Skeletal muscle cell (primary cell): ENCODE measurements around the gene NPPB.
"Not testable (repeated sequence)": the region's sequence is repeated elsewhere in the genome, so short reads cannot be mapped to it uniquely, and the experiment has no call there.

ENCODE experiments used
- DNase-seq: peaks from one replicate; pipeline ENCODE4 v3.0.0-alpha.2; 2010; ENCODE audit warnings: low read depth
- H3K4me3 ChIP-seq: 2 replicates; pipeline ENCODE4 v1.5.1; 2011; ENCODE audit warnings: low read depth, mild to moderate bottlenecking, control low read depth, low read length, moderate library complexity

Gene NPPB

GRCh38 chr1:11858613-11858967, at the start of gene NPPB:
NPPB (minus strand) TSS chr1:11858945; CDS start chr1:11858833, 112 bp downstream.
- no peak within 1 kb of the TSS for H3K4me3 ChIP-seq
- DNase-seq = no peak

DNA sequence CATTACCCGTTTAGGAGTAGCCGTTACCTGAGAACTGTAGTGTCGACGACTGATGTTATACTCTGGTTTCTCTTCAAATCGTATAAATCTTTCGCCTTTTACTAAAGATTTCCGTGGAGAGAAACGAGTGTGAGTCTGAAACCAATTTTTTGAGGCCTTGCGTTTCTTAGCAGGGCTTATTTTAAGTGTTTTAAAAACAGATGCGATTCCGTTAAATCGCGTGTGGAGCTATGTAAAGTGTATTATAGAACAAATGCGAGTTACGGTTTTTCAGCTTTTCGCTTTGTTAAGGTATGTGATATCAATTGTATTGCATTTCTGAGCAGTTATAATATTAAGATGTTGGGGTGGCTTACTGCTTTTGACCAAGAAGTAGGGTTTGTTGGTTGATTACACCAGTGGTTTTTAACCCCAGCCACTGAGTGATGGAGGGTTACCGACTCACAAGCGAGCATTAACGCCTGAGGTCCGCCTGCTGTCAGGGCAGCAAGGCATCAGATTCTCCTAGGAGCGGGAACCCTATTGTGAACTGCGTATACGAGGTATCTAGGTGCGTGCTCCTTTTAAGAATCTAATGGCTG, 49.4 kb upstream of the NPPB start:
- H3K4me3 ChIP-seq = peak overlapping the region; percentile 46
- DNase-seq = peak; percentile 100

- H3K4me3 ChIP-seq = no peak overlapping the region
Measured at GRCh38 chr1:11907275-11908094, 48.7 kb upstream of the NPPB start.

DNA sequence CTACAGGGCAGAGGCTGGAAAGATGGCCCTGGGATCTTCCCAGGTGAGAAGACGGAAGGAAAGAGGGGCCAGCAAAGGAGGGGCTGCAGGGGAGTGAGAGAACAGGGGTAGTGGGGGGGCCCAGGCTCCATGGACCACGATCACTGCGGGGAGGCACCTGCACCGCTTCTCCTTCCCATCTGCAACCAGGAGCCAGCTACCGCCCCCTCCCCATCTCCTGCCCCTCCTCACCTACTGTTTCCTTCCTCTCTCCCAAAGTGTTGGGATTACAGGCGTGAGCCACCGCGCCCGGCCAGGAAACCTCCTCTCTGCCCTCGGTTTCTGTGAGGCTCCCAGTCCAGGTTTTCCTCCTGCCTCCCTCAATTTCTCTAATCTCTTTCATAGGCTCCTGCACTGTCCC, 48.1 kb upstream of the NPPB start:
- no peak for DNase-seq
- H3K4me3 ChIP-seq = no peak overlapping the region

More at GRCh38 chr1:11907275-11908094, 48.7 kb upstream of the NPPB start:
- peak; percentile 74 for DNase-seq

DNA sequence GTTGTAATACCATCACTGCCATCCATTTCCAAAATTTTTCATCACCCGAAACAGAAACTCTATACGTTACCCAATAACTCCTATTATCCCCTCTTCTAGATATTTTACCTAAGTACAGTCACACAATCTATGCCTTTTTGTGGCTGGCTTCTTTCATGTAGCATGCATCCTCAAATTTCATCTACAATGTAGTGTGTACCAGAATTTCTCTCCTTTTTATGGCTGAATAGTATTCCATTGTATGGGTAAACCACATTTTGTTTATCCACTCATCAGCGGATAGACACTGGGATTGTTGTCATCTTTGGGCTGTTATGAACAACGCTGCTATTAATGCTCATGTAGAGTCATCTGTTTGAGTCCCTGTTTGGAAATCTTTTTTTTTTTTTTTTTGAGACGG, 46.2 kb upstream of the NPPB start:
- H3K4me3 ChIP-seq = no peak overlapping the region
- DNase-seq = no peak

GRCh38 chr1:11904156-11904555, 45.4 kb upstream of the NPPB start:
- not testable (repeated sequence) for DNase-seq, H3K4me3 ChIP-seq

GRCh38 chr1:11903210-11903609, 44.5 kb upstream of the NPPB start:
- no peak overlapping the region for H3K4me3 ChIP-seq
- DNase-seq = no peak

GRCh38 chr1:11901446-11901845, 42.7 kb upstream of the NPPB start:
- DNase-seq, H3K4me3 ChIP-seq: not testable (repeated sequence)

- H3K4me3 ChIP-seq = no peak overlapping the region
- no peak for DNase-seq
Measured at GRCh38 chr1:11898831-11899467, 40.2 kb upstream of the NPPB start.

- no peak overlapping the region for H3K4me3 ChIP-seq
- no peak for DNase-seq
Measured at GRCh38 chr1:11898086-11898785, 39.5 kb upstream of the NPPB start.

DNA sequence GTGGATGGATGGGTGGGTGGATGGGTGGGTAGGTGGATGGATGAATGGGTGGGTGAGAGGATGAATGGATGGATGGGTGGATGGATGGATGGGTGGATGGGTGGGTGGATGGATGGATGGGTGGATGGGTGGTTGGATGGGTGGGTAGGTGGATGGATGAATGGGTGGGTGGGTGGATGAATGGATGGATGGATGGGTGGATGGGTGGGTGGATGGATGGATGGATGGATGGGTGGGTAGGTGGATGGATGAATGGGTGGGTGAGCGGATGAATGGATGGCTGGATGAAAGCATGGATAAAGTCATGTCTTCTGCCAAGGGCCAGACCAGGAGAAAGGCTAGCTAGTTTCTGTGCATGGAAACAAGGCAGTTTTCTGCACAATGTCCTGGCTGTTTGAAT, 35.8 kb upstream of the NPPB start:
- not testable (repeated sequence) for DNase-seq

DNA sequence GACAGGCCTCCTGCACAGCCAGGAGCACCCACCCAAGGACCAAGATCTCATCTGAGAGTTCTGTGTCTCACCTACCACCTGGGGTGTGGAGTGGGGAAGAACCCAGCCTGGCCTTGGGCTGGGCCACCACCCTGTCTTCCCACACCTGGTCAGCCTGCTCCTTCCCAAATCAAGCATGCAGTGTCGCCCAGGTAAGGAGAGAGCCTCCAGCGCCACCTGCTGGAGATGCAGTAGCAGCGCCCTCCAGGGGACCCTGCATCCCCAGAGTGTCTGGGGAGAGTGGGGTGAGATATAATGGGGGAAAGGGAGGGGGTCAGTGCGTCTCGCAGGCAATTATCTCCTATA, 35.1 kb upstream of the NPPB start:
- no peak overlapping the region for H3K4me3 ChIP-seq
- no peak for DNase-seq

More for the DNA sequence above, 35.8 kb upstream of the NPPB start:
- not testable (repeated sequence) for H3K4me3 ChIP-seq

- DNase-seq = no peak
- no peak overlapping the region for H3K4me3 ChIP-seq
Measured at GRCh38 chr1:11891433-11892186, 32.9 kb upstream of the NPPB start.

DNA sequence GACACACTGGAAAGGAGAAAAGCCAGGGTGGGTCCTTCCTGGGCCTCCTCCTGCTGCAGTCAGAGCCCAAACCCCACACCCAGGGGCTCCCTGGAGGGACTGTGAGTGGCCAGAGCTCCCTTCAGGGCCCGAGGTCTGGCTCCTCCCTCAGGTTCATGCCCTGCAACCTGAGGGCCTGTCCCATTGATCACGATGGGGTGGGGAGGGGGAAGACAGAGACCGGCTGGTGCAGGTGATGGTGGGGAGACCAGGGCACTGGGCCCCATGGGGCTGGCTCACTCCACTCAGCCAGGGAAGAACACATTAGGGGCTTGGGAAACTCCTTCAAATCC, 30.1 kb upstream of the NPPB start:
- DNase-seq = no peak
- H3K4me3 ChIP-seq = no peak overlapping the region

DNA sequence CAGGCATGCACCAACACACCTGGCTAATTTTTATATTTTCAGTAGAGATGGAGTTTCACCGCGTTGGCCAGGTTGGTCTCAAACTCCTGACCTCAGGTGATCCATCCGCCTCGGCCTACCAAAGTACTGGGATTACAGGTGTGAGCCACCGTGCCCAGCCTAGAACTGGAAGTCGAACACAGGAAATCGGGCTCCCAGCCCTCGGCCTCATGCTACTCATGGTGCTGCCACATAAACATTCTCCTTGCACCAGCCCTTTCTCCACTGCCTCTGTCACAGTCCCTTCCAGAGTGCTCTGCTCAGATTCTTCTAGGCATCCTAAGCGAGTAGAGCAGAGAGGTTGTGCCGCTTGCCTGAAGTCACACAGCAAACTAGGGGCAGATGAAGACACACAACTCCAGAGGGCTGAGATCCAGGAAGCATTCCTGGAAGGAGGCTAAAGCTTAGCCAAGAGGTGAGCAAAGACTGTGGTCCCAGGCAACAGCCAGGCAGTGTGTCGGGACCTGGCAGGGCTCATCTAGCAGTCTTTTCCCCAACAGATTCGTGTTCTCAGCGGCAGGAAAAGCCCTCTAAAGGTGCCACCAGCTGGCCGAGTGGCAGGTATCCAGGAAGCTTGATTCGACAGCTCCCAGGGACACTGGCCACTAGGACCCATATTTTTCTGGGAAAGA, 29.6 kb upstream of the NPPB start:
- H3K4me3 ChIP-seq = no peak overlapping the region
- DNase-seq = no peak

GRCh38 chr1:11887666-11888007, 28.9 kb upstream of the NPPB start:
- H3K4me3 ChIP-seq = no peak overlapping the region
- no peak for DNase-seq

DNA sequence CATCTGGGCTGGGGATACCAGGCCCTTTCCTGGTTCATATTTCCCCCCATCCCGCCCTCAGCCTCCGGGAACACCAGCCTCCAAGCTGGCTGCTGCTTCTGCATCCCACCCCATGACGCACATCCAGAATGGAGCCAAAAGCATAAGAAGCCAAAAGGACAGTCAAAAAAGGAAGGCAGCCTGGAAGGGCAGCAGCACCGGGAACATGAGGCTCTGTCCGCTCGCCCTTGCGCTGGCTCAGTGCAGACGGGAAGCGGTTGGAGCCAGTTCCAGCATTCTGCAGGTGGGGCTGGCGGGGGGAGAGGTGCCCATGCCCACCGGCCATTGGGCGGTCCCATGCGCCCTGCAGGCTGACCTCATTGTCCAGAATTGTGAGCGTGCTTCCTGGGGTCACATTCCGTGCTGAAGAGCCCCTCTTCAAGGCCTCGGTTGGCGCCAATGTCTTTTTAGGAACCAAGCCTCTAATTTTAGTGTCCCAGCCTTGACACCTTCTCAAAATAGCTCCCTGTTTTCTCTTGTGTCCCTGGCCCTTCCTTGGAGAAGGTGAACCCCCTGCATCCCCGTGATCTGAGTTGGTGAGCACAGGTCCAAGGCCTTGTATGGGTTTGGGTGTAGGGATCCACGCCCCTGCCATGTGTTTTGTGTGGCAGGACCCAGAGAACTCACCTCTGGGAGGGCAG, 28.4 kb upstream of the NPPB start:
- no peak for DNase-seq
- no peak overlapping the region for H3K4me3 ChIP-seq

DNA sequence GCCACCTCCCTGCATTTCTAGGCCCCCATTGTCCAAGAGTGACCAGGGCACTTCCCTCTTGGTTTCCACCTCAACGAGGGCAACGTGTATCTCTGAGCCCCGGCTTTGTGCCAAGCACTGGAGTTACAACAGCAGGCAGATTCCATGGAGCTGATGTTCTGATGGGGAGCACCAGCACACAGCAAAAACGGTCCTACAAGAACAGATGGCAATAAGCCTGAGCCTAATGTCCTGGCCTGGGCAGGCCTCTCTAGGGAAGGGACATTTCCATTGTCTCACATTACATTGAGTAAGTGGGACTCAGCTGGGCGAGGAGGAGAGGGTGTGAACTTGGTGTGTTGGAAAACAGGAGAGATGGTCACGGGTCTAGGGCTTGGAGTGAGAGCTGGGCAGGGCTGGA, 27.2 kb upstream of the NPPB start:
- DNase-seq = no peak
- no peak overlapping the region for H3K4me3 ChIP-seq
